A673 (cell line): ENCODE measurements around the gene THADA. TPM values are rescaled to one million over a fixed set of nuclear protein-coding genes. Genes with fewer than 3 reads are reported as not detected.

ENCODE experiments used
- BruUV-seq: library from RNA; stranded (reverse); fragments of 400-500 nt; replicated peaks from 2 replicates; lab custom pipeline; 2021; lab: Mats Ljungman, UMichigan
- CTCF ChIA-PET: fragments of 300-600 bp; sonication (Branson Sonifier 250); formaldehyde crosslinking; loops from one replicate; lab custom pipeline; 2022; ENCODE audit warnings: antibody characterized with exemption; lab: Charles Lee
- POLR2A ChIA-PET: fragments of 300-600 bp; sonication (Branson Sonifier 250); formaldehyde crosslinking; loops from one replicate; lab custom pipeline; 2022; ENCODE audit warnings: antibody characterized with exemption; ENCODE audit not compliant: low non-redundant PET; lab: Charles Lee
- DNase-seq: peaks from one replicate; pipeline ENCODE4 v3.0.0-alpha.2; 2015; ENCODE audit warnings: low spot score
- H3K27ac ChIP-seq: fragments of 200-600 bp; sonication (generic); 2 replicates; pipeline ENCODE4 v1.5.1; 2016; ENCODE audit warnings: mixed run types, low read depth, mild to moderate bottlenecking, mixed read lengths, antibody characterized with exemption, low read length; ENCODE audit not compliant: poor library complexity, severe bottlenecking
- H3K27me3 ChIP-seq: fragments of 200-600 bp; sonication (generic); replicated peaks from 2 replicates; pipeline ENCODE4 v1.6.1; 2017; ENCODE audit warnings: mixed run types, low read depth, mild to moderate bottlenecking, mixed read lengths, antibody characterized with exemption, low read length; ENCODE audit not compliant: insufficient read depth, poor library complexity
- H3K36me3 ChIP-seq: fragments of 200-600 bp; sonication (generic); 2 replicates; pipeline ENCODE4 v1.6.1; 2016; ENCODE audit warnings: mixed run types, mild to moderate bottlenecking, mixed read lengths, antibody characterized with exemption, low read length; ENCODE audit not compliant: insufficient read depth, poor library complexity, severe bottlenecking
- H3K4me1 ChIP-seq: fragments of 200-600 bp; sonication (generic); 2 replicates; pipeline ENCODE4 v1.6.1; 2017; ENCODE audit warnings: mixed run types, mild to moderate bottlenecking, mixed read lengths, antibody characterized with exemption, low read length; ENCODE audit not compliant: insufficient read depth, poor library complexity, severe bottlenecking
- H3K4me3 ChIP-seq: fragments of 200-600 bp; sonication (generic); 2 replicates; pipeline ENCODE4 v1.5.1; 2016; ENCODE audit warnings: low read depth, mixed run types, mild to moderate bottlenecking, mixed read lengths, low read length; ENCODE audit not compliant: poor library complexity, severe bottlenecking
- H3K9me3 ChIP-seq: fragments of 200-600 bp; sonication (generic); 2 replicates; pipeline ENCODE4 v1.6.1; 2016; ENCODE audit warnings: mixed run types, low read depth, mild to moderate bottlenecking, mixed read lengths, antibody characterized with exemption, low read length; ENCODE audit not compliant: poor library complexity, severe bottlenecking
- EZH2 ChIP-seq: fragments of 200-600 bp; sonication (generic); IDR thresholded peaks from 2 replicates; pipeline ENCODE4 v1.6.1; 2017; ENCODE audit warnings: borderline replicate concordance, low read depth, mild to moderate bottlenecking, mixed read lengths, antibody characterized with exemption, low read length; ENCODE audit not compliant: poor library complexity, severe bottlenecking
- intact Hi-C: fragments of 100-400 bp; cut with micrococcal nuclease; formaldehyde crosslinking; loops from one replicate; pipeline ENCODE4 v1.10.0; 2022; ENCODE audit not compliant: unreplicated experiment
- total RNA-seq: library from RNA; stranded (reverse); gene quantifications from 2 replicates; pipeline ENCODE4 v1.2.3, GENCODE V29; 2021
- TF ChIP-seq, protein P1 (sequence below): fragments of 300-800, 200-600 bp; sonication (generic); conservative IDR thresholded peaks from 2 replicates; pipeline ENCODE4 v1.5.1; 2017; ENCODE audit warnings: low read depth, mild to moderate bottlenecking, antibody characterized with exemption, low read length, moderate library complexity, mixed read lengths

THADA gene
- total RNA-seq, 1 experiment from 2014 or later = 39.7 TPM

- intact Hi-C loops = no loop called here
- Histone ChIP-seq H3K4me3 (no peak overlapping the region), H3K27ac (no peak overlapping the region), H3K36me3 (no peaks in the 10 kb centered on the region), H3K4me1 (no peaks in the 10 kb centered on the region), H3K9me3 (no peaks in the 10 kb centered on the region), H3K27me3 (no peaks in the 10 kb centered on the region)
- no peak for DNase-seq
- POLR2A ChIA-PET = no interaction called here
- no TSS peak for BruUV-seq
- CTCF ChIA-PET = no interaction called here
- TF ChIP-seq EZH2 = no peak
- TF ChIP-seq, protein P1, sequence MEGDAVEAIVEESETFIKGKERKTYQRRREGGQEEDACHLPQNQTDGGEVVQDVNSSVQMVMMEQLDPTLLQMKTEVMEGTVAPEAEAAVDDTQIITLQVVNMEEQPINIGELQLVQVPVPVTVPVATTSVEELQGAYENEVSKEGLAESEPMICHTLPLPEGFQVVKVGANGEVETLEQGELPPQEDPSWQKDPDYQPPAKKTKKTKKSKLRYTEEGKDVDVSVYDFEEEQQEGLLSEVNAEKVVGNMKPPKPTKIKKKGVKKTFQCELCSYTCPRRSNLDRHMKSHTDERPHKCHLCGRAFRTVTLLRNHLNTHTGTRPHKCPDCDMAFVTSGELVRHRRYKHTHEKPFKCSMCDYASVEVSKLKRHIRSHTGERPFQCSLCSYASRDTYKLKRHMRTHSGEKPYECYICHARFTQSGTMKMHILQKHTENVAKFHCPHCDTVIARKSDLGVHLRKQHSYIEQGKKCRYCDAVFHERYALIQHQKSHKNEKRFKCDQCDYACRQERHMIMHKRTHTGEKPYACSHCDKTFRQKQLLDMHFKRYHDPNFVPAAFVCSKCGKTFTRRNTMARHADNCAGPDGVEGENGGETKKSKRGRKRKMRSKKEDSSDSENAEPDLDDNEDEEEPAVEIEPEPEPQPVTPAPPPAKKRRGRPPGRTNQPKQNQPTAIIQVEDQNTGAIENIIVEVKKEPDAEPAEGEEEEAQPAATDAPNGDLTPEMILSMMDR = no peak
Observed at GRCh38 chr2:43210467-43211303, 385.2 kb downstream of the THADA start.

GRCh38 chr2:43210125-43210466 lies 385.7 kb downstream of the THADA start:
- no peaks in the 10 kb centered on the region for H3K9me3 ChIP-seq
- BruUV-seq = no TSS peak
- TF ChIP-seq, protein P1 = no peak
- no peak for TF ChIP-seq EZH2
- H3K36me3 ChIP-seq = no peaks in the 10 kb centered on the region
- ChIA-PET CTCF (no interaction called here), POLR2A (no interaction called here)
- H3K4me1 ChIP-seq = no peaks in the 10 kb centered on the region
- no peaks in the 10 kb centered on the region for H3K27me3 ChIP-seq
- H3K27ac ChIP-seq = no peak overlapping the region
- H3K4me3 ChIP-seq = no peak overlapping the region
- intact Hi-C loops = no loop called here
- no peak for DNase-seq

DNA sequence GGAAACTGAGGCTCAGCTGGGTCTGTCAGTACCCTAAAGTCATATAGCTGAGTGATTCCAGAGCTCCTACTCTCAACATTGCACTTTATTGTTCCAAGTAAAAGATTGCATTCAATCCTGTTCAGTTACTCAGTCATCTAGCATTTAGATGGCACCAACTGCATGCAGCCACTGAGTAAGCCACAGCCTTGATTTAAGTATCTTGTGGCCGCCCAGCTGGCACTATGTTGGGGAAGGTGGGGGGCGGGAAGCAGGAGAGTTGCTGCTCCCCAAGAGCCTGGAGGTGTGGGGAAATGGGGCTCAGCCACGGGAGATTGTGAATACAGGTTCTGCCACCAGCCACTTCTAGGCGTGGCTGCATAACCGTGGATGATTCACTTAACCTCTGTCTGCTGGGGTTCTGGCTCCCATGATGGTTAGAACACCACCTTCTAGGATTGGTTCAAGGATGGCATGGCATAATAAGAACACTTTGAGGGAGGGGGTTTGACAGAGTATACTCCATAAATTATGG lies 386.6 kb downstream of the THADA start:
- intact Hi-C loops = no loop called here

More for the DNA sequence above, 386.6 kb downstream of the THADA start:
- Histone ChIP-seq H3K4me1 (no peaks in the 10 kb centered on the region), H3K27ac (no peak overlapping the region), H3K9me3 (no peaks in the 10 kb centered on the region), H3K4me3 (no peak overlapping the region), H3K27me3 (no peaks in the 10 kb centered on the region), H3K36me3 (no peaks in the 10 kb centered on the region)
- DNase-seq = no peak
- CTCF ChIA-PET = no interaction called here
- no TSS peak for BruUV-seq
- no peak for TF ChIP-seq EZH2
- TF ChIP-seq, protein P1 = no peak
- POLR2A ChIA-PET = interaction anchor here (0.7 kb wide), 1 partner anchor 32 kb away, joined by 3 read pairs; no protein-coding TSS in a partner anchor
